Progenitor cell of endocrine pancreas (in vitro differentiated cells): ENCODE measurements around the gene RRP1B. TPM values are rescaled to one million over a fixed set of nuclear protein-coding genes. Genes with fewer than 3 reads are reported as not detected.

Source experiments
- DNase-seq: peaks from one replicate; pipeline ENCODE4 v3.0.0; 2021; ENCODE audit warnings: low spot score; ENCODE audit not compliant: unreplicated experiment
- H3K27ac Mint-ChIP-seq: 2 replicates; pipeline ENCODE4 v1.8.0; 2021; ENCODE audit warnings: mild to moderate bottlenecking, moderate library complexity, mixed read lengths
- H3K27me3 Mint-ChIP-seq: 2 replicates; pipeline ENCODE4 v1.8.0; 2021; ENCODE audit warnings: mixed read lengths
- H3K36me3 Mint-ChIP-seq: 2 replicates; pipeline ENCODE4 v1.8.0; 2022; ENCODE audit warnings: mixed read lengths; ENCODE audit not compliant: insufficient read depth
- H3K4me1 Mint-ChIP-seq: 2 replicates; pipeline ENCODE4 v1.8.0; 2021; ENCODE audit warnings: low read depth, mixed read lengths
- H3K4me3 Mint-ChIP-seq: 2 replicates; pipeline ENCODE4 v1.8.0; 2021; ENCODE audit warnings: low read depth, mild to moderate bottlenecking, moderate library complexity, mixed read lengths
- H3K9me3 Mint-ChIP-seq: 2 replicates; pipeline ENCODE4 v1.8.0; 2021; ENCODE audit warnings: low read depth, mixed read lengths
- total RNA-seq: library from RNA; stranded (reverse); gene quantifications from 2 replicates; pipeline ENCODE4 v1.2.1, GENCODE V29; 2021
- TF ChIP-seq, protein P1 (sequence below): fragments of 200-600 bp; sonication (generic); IDR thresholded peaks from one replicate; pipeline ENCODE4 v1.5.0; 2021; ENCODE audit warnings: antibody characterized with exemption, mild to moderate bottlenecking; ENCODE audit not compliant: unreplicated experiment

The RRP1B gene
- total RNA-seq, 1 donor from 2014 or later = 38.0 TPM

DNA sequence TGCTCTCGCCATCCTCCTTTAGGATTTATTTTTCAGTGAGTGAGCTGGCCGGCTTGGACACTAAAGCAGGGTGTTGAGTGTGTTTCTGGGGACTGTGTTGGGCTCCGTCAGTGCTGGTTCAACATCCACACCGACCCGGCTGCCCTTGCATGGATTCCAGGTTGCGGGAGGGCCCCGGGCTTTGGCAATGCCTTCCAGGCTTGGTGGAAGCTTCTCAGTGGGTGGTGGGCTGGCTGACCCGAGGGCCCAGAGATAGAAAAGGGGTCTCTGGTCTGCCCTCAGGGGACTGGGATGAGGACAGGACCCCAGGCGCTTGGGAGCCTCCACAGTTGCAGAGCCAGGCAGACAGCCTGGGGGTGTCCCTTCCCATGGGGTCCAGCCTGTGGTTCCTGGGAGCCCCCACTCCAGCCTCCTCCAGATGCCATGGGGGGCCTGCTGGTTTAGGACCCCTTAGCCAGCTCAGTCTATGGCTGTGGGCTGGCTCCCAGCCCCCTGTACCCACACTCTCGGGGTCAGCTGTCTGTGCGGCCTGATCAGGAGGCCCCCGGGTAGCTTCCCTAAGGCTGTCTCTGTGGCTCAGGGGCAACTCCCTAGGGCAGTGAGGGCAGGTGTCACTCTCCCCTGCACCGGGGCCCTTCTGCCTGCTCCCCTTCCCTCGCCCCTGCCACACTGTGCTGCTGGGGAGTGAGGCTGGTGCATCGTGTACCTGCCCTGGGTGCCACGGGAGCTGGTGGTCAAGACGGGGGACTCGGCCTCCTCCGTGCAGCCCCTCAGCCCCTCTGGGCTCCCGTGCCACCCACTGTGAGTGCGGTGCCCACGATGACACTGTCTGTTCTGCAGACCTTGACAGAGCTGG lies 76.1 kb downstream of the RRP1B start:
- H3K4me1 Mint-ChIP-seq = peaks cover 3% of the 10 kb centered on the region
- peaks cover 3% of the 10 kb centered on the region for H3K36me3 Mint-ChIP-seq
- H3K9me3 Mint-ChIP-seq = no peaks in the 10 kb centered on the region
- TF ChIP-seq, protein P1, sequence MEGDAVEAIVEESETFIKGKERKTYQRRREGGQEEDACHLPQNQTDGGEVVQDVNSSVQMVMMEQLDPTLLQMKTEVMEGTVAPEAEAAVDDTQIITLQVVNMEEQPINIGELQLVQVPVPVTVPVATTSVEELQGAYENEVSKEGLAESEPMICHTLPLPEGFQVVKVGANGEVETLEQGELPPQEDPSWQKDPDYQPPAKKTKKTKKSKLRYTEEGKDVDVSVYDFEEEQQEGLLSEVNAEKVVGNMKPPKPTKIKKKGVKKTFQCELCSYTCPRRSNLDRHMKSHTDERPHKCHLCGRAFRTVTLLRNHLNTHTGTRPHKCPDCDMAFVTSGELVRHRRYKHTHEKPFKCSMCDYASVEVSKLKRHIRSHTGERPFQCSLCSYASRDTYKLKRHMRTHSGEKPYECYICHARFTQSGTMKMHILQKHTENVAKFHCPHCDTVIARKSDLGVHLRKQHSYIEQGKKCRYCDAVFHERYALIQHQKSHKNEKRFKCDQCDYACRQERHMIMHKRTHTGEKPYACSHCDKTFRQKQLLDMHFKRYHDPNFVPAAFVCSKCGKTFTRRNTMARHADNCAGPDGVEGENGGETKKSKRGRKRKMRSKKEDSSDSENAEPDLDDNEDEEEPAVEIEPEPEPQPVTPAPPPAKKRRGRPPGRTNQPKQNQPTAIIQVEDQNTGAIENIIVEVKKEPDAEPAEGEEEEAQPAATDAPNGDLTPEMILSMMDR = no peak
- no peak overlapping the region for H3K4me3 Mint-ChIP-seq
- no peaks in the 10 kb centered on the region for H3K27me3 Mint-ChIP-seq
- DNase-seq = no peak
- no peak overlapping the region for H3K27ac Mint-ChIP-seq

DNA sequence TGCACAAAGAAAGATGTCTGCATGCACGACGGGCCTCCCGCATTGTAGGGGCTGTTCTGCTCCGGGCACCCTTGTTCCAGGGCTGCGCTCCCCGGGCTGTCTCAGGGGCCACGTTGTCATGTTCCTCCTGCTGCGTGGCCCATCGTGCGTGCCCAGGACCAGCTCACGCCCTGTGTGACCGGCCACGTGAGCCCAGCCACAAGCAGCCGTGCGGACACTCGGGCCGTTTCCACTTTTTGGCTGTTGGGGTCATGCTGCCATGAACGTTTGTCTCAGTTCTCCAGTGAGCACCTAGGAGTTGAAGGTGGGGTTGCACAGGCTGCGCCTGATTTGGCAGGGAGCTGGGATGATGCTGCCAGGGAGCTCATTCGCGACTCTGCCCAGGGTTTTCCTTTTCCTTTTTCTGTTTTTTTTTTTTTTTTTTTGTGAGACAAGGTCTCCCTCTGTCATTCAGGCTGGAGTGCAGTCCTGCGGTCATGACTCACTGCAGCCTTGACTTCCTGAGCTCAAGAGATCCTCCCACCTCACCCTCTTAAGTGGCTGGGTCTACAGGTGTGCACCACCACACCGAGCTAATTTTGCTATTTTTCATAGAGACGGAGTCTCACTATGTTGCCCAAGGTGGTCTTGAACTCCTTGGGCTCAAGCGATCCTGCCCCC lies 77.0 kb downstream of the RRP1B start:
- no peaks in the 10 kb centered on the region for H3K27me3 Mint-ChIP-seq
- TF ChIP-seq, protein P1 = no peak
- peaks cover 3% of the 10 kb centered on the region for H3K36me3 Mint-ChIP-seq
- no peak overlapping the region for H3K4me3 Mint-ChIP-seq
- no peaks in the 10 kb centered on the region for H3K9me3 Mint-ChIP-seq
- no peak for DNase-seq
- no peak overlapping the region for H3K27ac Mint-ChIP-seq
- peaks cover 8% of the 10 kb centered on the region for H3K4me1 Mint-ChIP-seq

DNA sequence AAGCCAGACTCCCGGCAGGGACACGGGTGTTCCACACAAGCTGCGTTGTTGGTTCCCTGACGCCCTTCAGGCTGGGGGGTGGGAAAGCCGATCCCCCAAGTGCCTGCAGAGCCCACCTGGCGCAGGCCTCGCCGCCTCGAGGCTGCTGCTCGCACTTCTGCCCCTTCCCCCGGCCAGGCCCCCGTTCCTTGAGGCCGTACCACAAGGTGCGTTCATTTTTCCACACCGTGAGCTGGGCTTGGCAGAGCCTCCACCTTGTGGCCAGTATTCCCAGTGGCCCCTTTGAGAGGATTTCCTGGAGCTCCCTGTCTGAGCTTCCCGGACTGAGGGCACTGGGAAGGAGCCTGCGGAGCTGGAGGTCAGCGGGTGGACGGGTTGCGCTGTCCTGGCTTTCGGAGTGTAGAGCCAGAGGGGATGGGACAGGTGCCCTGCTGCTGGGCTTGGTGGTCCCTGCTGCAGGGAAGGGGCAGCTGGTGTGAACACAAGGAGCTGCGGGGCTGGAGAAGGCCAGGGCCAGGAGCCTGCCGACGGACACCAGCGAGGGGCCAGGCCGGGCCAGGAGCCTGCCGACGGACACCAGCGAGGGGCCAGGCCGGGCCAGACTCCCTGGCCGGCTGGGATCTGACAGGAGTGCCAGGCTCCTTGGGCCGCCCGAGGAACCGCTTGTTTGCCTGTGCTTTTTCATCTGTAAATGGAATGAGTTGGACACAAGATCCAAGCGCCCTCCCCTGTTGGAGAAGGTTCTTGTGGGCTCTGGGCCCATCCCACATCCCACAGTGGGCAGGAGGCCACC lies 78.0 kb downstream of the RRP1B start:
- H3K4me3 Mint-ChIP-seq = no peak overlapping the region
- no peak overlapping the region for H3K27ac Mint-ChIP-seq
- peaks cover 3% of the 10 kb centered on the region for H3K36me3 Mint-ChIP-seq
- H3K4me1 Mint-ChIP-seq = peaks cover 8% of the 10 kb centered on the region
- TF ChIP-seq, protein P1 = no peak
- no peaks in the 10 kb centered on the region for H3K27me3 Mint-ChIP-seq
- DNase-seq = no peak
- H3K9me3 Mint-ChIP-seq = no peaks in the 10 kb centered on the region

DNA sequence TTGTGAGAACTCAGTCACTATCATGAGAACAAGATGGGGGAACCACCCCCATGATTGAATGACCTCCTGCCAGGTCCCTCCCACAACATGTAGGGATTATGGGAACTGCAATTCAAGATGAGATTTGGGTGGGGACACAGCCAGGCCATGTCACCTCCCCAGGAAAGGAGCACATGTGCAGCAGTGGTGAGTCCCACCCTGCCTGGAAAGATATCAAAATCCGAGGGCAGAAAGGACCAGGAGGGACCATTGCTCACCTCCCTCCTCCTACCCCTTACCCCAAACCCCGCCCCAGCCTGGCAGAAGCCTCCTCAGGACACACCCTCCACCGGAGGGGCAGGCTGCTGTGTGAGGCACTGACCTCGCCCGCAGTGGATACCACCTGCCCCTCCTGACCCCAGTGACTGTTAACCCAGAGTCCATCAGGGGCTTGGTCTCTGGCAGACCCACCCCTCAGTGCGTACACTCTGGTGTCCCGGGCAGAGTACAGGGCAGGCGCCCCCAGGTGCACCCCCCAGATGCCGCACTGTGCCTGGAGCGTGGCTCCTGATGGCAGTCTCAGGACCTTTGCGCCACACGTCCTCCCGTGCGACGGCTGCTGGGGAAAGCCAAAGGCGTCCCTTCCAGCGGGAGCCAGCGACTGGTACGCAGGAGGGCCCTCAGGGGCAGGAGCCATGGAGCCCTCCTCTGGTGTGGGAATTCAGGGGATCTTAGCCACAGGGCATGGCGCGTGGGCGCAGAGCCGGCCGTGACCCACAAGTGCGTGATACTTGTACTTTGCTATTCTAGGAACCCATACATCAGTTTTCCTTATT lies 80.5 kb downstream of the RRP1B start:
- H3K4me1 Mint-ChIP-seq = peaks cover 8% of the 10 kb centered on the region
- no peaks in the 10 kb centered on the region for H3K9me3 Mint-ChIP-seq
- H3K27ac Mint-ChIP-seq = peak overlapping the region; percentile 96
- DNase-seq = no peak
- no peak overlapping the region for H3K4me3 Mint-ChIP-seq
- peaks cover 2% of the 10 kb centered on the region for H3K36me3 Mint-ChIP-seq
- TF ChIP-seq, protein P1 = no peak
- H3K27me3 Mint-ChIP-seq = no peaks in the 10 kb centered on the region
